GM23338 (cell line): ENCODE data around the gene TRDN.

Experiments
- CREB1 ChIP-seq: fragments of 250-450 bp; sonication (Bioruptor Pico); IDR thresholded peaks from 2 replicates; pipeline ENCODE4 v1.5.0; 2020; ENCODE audit warnings: low read depth, mild to moderate bottlenecking, moderate library complexity
- ETS1 ChIP-seq: IDR thresholded peaks from 2 replicates; pipeline ENCODE4 v1.6.1; 2016; ENCODE audit warnings: antibody characterized with exemption
- EZH2 ChIP-seq: fragments of 200-600 bp; sonication (generic); IDR thresholded peaks from one replicate; pipeline ENCODE4 v1.8.0; 2017; ENCODE audit warnings: antibody characterized with exemption, mild to moderate bottlenecking, low read depth; ENCODE audit not compliant: unreplicated experiment
- EZH2phosphoT487 ChIP-seq: fragments of 200-600 bp; sonication (generic); IDR thresholded peaks from one replicate; pipeline ENCODE4 v1.8.1; 2018; ENCODE audit warnings: antibody characterized with exemption; ENCODE audit not compliant: unreplicated experiment
- JUNB ChIP-seq: IDR thresholded peaks from one replicate; pipeline ENCODE4 v1.6.1; 2016; ENCODE audit warnings: antibody characterized with exemption; ENCODE audit not compliant: unreplicated experiment
- POLR2AphosphoS5 ChIP-seq: IDR thresholded peaks from 2 replicates; pipeline ENCODE4 v1.6.1; 2016; ENCODE audit warnings: antibody characterized with exemption, low read depth
- ZNF331 ChIP-seq: fragments of 250-450 bp; sonication (Bioruptor Pico); IDR thresholded peaks from 2 replicates; pipeline ENCODE4 v1.5.0; 2020; ENCODE audit warnings: low read depth, mild to moderate bottlenecking, moderate library complexity
- TF ChIP-seq, protein P1 (sequence below), 2 experiments: fragments of 200-600 bp in 1 of 2; sonication (generic) in 1 of 2; conservative IDR thresholded peaks; 2 replicates each; pipeline versions ENCODE4 v1.5.1 to v1.6.1; 2016 to 2017; ENCODE audit warnings: antibody characterized with exemption in 2 of 2, low read depth in 2 of 2, mild to moderate bottlenecking in 2 of 2, moderate library complexity in 1 of 2
- TF ChIP-seq, protein P2 (sequence below): IDR thresholded peaks from one replicate; pipeline ENCODE4 v1.6.1; 2018; ENCODE audit warnings: antibody characterized with exemption; ENCODE audit not compliant: unreplicated experiment

DNA sequence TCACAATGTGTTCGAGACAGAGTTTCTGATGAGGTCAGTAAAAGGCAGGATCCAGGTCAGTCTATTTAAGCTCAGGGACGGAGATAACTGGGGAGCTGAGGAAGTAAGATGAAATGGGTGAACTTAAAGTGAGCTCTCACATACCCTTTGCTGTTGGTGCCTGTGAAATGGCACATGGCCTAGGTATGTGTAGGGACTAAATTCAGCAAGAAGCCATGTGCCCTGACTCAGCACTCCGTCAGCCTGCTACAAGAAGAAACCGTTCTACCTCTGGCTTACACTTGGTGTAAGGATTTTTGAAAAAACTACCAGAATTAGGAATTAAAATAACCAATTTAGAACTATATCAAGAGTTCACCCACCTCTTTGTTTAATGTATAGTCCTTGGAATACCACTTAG lies 41.1 kb upstream of the TRDN start:
- TF ChIP-seq, protein P1, sequence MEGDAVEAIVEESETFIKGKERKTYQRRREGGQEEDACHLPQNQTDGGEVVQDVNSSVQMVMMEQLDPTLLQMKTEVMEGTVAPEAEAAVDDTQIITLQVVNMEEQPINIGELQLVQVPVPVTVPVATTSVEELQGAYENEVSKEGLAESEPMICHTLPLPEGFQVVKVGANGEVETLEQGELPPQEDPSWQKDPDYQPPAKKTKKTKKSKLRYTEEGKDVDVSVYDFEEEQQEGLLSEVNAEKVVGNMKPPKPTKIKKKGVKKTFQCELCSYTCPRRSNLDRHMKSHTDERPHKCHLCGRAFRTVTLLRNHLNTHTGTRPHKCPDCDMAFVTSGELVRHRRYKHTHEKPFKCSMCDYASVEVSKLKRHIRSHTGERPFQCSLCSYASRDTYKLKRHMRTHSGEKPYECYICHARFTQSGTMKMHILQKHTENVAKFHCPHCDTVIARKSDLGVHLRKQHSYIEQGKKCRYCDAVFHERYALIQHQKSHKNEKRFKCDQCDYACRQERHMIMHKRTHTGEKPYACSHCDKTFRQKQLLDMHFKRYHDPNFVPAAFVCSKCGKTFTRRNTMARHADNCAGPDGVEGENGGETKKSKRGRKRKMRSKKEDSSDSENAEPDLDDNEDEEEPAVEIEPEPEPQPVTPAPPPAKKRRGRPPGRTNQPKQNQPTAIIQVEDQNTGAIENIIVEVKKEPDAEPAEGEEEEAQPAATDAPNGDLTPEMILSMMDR (conservative IDR thresholded peaks at IDR 0.05; ENCODE audit: low read depth in 2 of 2): no peak
- TF ChIP-seq POLR2AphosphoS5 (no peak), EZH2 (no peak), EZH2phosphoT487 (no peak), CREB1 (no peak), ZNF331 (CRISPR knock-in tag) (no peak), JUNB (no peak), ETS1 (no peak)
- TF ChIP-seq, protein P2, sequence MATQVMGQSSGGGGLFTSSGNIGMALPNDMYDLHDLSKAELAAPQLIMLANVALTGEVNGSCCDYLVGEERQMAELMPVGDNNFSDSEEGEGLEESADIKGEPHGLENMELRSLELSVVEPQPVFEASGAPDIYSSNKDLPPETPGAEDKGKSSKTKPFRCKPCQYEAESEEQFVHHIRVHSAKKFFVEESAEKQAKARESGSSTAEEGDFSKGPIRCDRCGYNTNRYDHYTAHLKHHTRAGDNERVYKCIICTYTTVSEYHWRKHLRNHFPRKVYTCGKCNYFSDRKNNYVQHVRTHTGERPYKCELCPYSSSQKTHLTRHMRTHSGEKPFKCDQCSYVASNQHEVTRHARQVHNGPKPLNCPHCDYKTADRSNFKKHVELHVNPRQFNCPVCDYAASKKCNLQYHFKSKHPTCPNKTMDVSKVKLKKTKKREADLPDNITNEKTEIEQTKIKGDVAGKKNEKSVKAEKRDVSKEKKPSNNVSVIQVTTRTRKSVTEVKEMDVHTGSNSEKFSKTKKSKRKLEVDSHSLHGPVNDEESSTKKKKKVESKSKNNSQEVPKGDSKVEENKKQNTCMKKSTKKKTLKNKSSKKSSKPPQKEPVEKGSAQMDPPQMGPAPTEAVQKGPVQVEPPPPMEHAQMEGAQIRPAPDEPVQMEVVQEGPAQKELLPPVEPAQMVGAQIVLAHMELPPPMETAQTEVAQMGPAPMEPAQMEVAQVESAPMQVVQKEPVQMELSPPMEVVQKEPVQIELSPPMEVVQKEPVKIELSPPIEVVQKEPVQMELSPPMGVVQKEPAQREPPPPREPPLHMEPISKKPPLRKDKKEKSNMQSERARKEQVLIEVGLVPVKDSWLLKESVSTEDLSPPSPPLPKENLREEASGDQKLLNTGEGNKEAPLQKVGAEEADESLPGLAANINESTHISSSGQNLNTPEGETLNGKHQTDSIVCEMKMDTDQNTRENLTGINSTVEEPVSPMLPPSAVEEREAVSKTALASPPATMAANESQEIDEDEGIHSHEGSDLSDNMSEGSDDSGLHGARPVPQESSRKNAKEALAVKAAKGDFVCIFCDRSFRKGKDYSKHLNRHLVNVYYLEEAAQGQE: no peak
